Epithelial cell of prostate (primary cell): ENCODE measurements around the gene NAA25.

Experiments
- DNase-seq: peaks from one replicate; pipeline ENCODE4 v3.0.0-alpha.2; 2011; ENCODE audit warnings: low read depth, low spot score
- H3K27ac ChIP-seq: fragments of 450-650 bp; 2 replicates; pipeline ENCODE4 v1.5.1; 2017; ENCODE audit warnings: mild to moderate bottlenecking

The NAA25 gene

GRCh38 chr12:111991946-111992345 is 116.6 kb downstream of the NAA25 start:
- no peak overlapping the region for H3K27ac ChIP-seq
- DNase-seq: no peak

GRCh38 chr12:111991535-111991934 is 117.0 kb downstream of the NAA25 start:
- DNase-seq: no peak
- H3K27ac ChIP-seq: no peak overlapping the region

GRCh38 chr12:111984820-111985219 is 123.8 kb downstream of the NAA25 start:
- H3K27ac ChIP-seq: no peak overlapping the region
- no peak for DNase-seq

- DNase-seq: no peak
- H3K27ac ChIP-seq: no peak overlapping the region
These were observed 126.6 kb downstream of the NAA25 start for GRCh38 chr12:111981987-111982386.

- no peak overlapping the region for H3K27ac ChIP-seq
- DNase-seq: no peak
These were observed 128.0 kb downstream of the NAA25 start for GRCh38 chr12:111980598-111980997.

- no peak overlapping the region for H3K27ac ChIP-seq
- DNase-seq: no peak
These were observed 130.0 kb downstream of the NAA25 start for GRCh38 chr12:111978545-111978944.

GRCh38 chr12:111976860-111977259 is 131.7 kb downstream of the NAA25 start:
- DNase-seq: no peak

More at GRCh38 chr12:111976860-111977259, 131.7 kb downstream of the NAA25 start:
- no peak overlapping the region for H3K27ac ChIP-seq
